ENCODE measurements around the gene SIPA1. TPM values are rescaled to one million over a fixed set of nuclear protein-coding genes. Genes with fewer than 3 reads are reported as not detected.

SIPA1 gene
- total RNA-seq, 1 experiment from 2014 or later: 105 TPM

DNA sequence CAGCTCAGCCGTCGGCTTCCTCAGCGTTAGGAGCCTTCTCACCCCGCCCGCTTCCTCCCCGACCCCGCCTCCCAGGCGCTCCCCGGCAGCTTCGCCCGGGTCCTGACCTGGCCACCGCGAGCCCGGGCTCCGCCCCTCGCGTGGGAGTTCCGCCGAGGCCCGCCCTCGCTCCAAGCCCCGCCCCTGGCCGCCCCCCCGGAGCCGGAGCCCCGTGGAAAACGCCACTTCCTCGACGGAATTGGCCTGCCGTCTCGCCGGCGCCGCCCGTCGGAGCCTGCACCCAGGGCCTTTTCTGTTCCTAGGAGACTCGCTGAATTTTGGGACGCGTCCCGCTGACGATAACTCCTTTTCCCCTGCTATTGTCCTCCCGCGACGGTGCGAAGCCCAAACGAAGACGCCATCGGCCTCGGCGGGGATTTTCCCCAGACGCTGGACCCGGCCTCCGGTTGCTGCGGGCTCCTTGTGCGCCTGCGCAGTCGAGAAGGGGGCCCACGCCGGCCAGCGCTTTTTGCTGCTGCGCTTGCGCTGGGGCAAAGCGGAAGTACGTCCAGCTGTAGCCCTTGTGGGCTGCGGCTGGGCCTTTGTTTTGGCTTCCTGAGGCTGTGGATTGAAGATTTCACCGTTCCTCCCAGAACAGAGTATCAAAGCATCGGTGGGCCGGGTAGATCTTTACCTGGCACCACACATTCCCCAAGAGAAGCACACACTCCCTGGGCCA is 14.8 kb downstream of the SIPA1 start:
- CTCF ChIA-PET: no interaction called here

DNA sequence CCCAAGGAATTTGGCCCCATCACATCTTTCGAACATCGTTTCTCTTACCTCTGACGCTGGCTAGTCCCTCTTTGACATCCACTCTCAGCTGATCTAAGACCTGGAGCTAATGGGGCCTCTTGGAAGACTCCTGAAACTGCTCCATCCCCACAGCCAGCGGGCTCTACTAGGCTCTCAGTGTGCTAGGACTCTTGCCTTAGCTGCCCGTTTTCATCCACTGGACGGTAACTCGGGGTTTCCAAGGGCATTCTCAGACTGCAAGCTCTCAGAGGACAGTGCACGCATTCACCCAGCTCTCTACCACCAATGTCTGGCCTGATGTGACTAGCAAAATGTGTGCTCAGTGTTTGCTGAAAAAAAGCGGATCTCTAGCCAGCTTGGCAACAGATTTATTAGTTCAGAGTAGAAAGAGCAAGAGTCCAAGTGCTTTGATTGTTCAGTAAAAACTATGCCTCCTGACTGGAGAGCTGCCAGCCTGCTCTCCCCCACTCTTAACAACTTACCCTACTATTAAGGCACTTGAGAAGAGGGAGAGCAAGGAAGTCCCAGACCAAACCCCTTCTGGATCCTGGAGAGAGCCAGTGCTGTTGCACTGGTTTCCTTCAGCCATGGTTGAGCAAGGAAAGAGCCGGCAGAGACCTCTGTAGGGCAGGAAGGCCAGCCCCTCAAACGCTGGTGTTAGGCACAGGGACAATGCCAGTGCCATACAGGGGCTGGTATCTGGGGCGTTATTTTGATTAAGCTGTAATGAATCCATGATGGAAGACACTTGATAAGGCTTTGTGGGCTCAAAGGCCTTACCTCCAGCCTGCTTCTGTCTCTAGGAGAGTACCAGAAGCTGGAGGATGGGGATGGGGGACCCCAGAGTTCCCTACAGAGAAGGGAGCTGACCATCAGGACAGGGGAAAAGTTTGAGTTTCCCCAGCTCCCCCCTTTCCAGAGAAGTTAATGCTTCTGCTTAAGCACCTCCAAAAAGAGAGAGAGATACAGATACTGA is 15.6 kb downstream of the SIPA1 start:
- H3K9me3 ChIP-seq (ENCODE audit: control insufficient read depth in 1 of 2, insufficient read depth in 1 of 2, low read depth in 1 of 2, low read length in 2 of 2): no peaks in the 10 kb centered on the region
- H3K4me1 ChIP-seq (ENCODE audit: control insufficient read depth in 1 of 2, insufficient read depth in 2 of 2, low read length in 2 of 2): peaks cover 31 to 47% of the 10 kb centered on the region in 2 experiments
- peak overlapping the region; percentile 51 to 62 for H3K4me3 ChIP-seq (replicated peaks in 1 of 2; ENCODE audit: low read depth in 1 of 2, low read length in 2 of 2)
- intact Hi-C loops (cut with micrococcal nuclease): no loop called here
- no peak for ATAC-seq
- CTCF ChIA-PET: no interaction called here
- TSS peak; percentile 31 for BruUV-seq (replicated peaks)
- H3K36me3 ChIP-seq (ENCODE audit: control insufficient read depth in 1 of 2, insufficient read depth in 2 of 2, low read length in 2 of 2): peaks cover 21 to 40% of the 10 kb centered on the region in 2 experiments; a peak in 3 of 4 replicates
- H3K27ac ChIP-seq (ENCODE audit: low read depth, low read length): peak overlapping the region; percentile 96
- POLR2A ChIA-PET: interaction anchor here (1.0 to 2.6 kb wide), 7 partner anchors 9 to 206 kb away, joined by 3 to 24 read pairs (median 3); partner anchors contain the start of genes RELA and SIPA1
- H3K27me3 ChIP-seq (ENCODE audit: insufficient read depth, low read length): no peaks in the 10 kb centered on the region
- H3K9me2 ChIP-seq (ENCODE audit: insufficient read depth): no peaks in the 10 kb centered on the region
- DNase-seq (ENCODE audit: low read depth, low spot score): no peak
- RAD21 ChIA-PET (ENCODE audit: low non-redundant PET in 1 of 2, low total read pairs in 2 of 2, uncharacterized antibody in 2 of 2, unreplicated experiment in 2 of 2): no interaction called here
- H3K9ac ChIP-seq (ENCODE audit: low read length): peak overlapping the region; percentile 80
- no peaks in the 10 kb centered on the region for H4K20me1 ChIP-seq (ENCODE audit: insufficient read depth)
- peak overlapping the region; percentile 93 for H3K4me2 ChIP-seq (ENCODE audit: low read length)
- no peak overlapping the region for H2AFZ ChIP-seq (ENCODE audit: low read depth, low read length, poor library complexity, severe bottlenecking)
- peaks cover 15% of the 10 kb centered on the region; the same call in 1 of the 2 replicates for H3K79me2 ChIP-seq (ENCODE audit: insufficient read depth, low read length)
- no peak for TF ChIP-seq JUND (IDR thresholded peaks at IDR 0.05)
- TF ChIP-seq EZH2phosphoT487 (IDR thresholded peaks at IDR 0.05; ENCODE audit: borderline replicate concordance): no peak
- TF ChIP-seq, protein P1, sequence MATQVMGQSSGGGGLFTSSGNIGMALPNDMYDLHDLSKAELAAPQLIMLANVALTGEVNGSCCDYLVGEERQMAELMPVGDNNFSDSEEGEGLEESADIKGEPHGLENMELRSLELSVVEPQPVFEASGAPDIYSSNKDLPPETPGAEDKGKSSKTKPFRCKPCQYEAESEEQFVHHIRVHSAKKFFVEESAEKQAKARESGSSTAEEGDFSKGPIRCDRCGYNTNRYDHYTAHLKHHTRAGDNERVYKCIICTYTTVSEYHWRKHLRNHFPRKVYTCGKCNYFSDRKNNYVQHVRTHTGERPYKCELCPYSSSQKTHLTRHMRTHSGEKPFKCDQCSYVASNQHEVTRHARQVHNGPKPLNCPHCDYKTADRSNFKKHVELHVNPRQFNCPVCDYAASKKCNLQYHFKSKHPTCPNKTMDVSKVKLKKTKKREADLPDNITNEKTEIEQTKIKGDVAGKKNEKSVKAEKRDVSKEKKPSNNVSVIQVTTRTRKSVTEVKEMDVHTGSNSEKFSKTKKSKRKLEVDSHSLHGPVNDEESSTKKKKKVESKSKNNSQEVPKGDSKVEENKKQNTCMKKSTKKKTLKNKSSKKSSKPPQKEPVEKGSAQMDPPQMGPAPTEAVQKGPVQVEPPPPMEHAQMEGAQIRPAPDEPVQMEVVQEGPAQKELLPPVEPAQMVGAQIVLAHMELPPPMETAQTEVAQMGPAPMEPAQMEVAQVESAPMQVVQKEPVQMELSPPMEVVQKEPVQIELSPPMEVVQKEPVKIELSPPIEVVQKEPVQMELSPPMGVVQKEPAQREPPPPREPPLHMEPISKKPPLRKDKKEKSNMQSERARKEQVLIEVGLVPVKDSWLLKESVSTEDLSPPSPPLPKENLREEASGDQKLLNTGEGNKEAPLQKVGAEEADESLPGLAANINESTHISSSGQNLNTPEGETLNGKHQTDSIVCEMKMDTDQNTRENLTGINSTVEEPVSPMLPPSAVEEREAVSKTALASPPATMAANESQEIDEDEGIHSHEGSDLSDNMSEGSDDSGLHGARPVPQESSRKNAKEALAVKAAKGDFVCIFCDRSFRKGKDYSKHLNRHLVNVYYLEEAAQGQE (IDR thresholded peaks at IDR 0.05; ENCODE audit: low read depth): no peak
- no peak for TF ChIP-seq SP1 (IDR thresholded peaks at IDR 0.05; ENCODE audit: low read depth)
- TF ChIP-seq, protein P2, sequence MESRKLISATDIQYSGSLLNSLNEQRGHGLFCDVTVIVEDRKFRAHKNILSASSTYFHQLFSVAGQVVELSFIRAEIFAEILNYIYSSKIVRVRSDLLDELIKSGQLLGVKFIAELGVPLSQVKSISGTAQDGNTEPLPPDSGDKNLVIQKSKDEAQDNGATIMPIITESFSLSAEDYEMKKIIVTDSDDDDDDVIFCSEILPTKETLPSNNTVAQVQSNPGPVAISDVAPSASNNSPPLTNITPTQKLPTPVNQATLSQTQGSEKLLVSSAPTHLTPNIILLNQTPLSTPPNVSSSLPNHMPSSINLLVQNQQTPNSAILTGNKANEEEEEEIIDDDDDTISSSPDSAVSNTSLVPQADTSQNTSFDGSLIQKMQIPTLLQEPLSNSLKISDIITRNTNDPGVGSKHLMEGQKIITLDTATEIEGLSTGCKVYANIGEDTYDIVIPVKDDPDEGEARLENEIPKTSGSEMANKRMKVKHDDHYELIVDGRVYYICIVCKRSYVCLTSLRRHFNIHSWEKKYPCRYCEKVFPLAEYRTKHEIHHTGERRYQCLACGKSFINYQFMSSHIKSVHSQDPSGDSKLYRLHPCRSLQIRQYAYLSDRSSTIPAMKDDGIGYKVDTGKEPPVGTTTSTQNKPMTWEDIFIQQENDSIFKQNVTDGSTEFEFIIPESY (IDR thresholded peaks at IDR 0.05; ENCODE audit: extremely low read depth, insufficient replicate concordance, low read length): no peak
- TF ChIP-seq RAD21 (IDR thresholded peaks at IDR 0.05; ENCODE audit: low read depth): no peak
- no peak for TF ChIP-seq CEBPB (IDR thresholded peaks at IDR 0.05; ENCODE audit: low read depth)

More for the DNA sequence above, 14.8 kb downstream of the SIPA1 start:
- Histone ChIP-seq H3K27ac (ENCODE audit: low read depth, low read length) (peak overlapping the region; percentile 96), H3K36me3 (ENCODE audit: control insufficient read depth in 1 of 2, insufficient read depth in 2 of 2, low read length in 2 of 2) (peaks cover 13 to 31% of the 10 kb centered on the region in 2 experiments; a peak in 3 of 4 replicates), H3K79me2 (ENCODE audit: insufficient read depth, low read length) (peaks cover 9% of the 10 kb centered on the region; the same call in 1 of the 2 replicates), H3K4me1 (ENCODE audit: control insufficient read depth in 1 of 2, insufficient read depth in 2 of 2, low read length in 2 of 2) (peaks cover 36 to 53% of the 10 kb centered on the region in 2 experiments), H4K20me1 (ENCODE audit: insufficient read depth) (no peaks in the 10 kb centered on the region), H3K9me2 (ENCODE audit: insufficient read depth) (no peaks in the 10 kb centered on the region), H3K27me3 (ENCODE audit: insufficient read depth, low read length) (no peaks in the 10 kb centered on the region), H2AFZ (ENCODE audit: low read depth, low read length, poor library complexity, severe bottlenecking) (no peak overlapping the region), H3K9me3 (ENCODE audit: control insufficient read depth in 1 of 2, insufficient read depth in 1 of 2, low read depth in 1 of 2, low read length in 2 of 2) (no peaks in the 10 kb centered on the region), H3K4me2 (ENCODE audit: low read length) (peak overlapping the region; percentile 93), H3K9ac (ENCODE audit: low read length) (peak overlapping the region; percentile 80), H3K4me3 (replicated peaks in 1 of 2; ENCODE audit: low read depth in 1 of 2, low read length in 2 of 2) (peak overlapping the region; percentile 51 to 62)
- ATAC-seq: peak; percentile 78
- ChIA-PET RAD21 (ENCODE audit: low non-redundant PET in 1 of 2, low total read pairs in 2 of 2, uncharacterized antibody in 2 of 2, unreplicated experiment in 2 of 2) (no interaction called here), POLR2A (interaction anchor here (1.0 to 2.6 kb wide), 7 partner anchors 10 to 207 kb away, joined by 3 to 24 read pairs (median 3); partner anchors contain the start of genes RELA and SIPA1)
- BruUV-seq (replicated peaks): TSS peak; percentile 53
- peak; percentile 71 for DNase-seq (ENCODE audit: low read depth, low spot score)
- intact Hi-C loops (cut with micrococcal nuclease): no loop called here
- TF ChIP-seq ZFX (IDR thresholded peaks at IDR 0.05) (peak; percentile 68; the same call in 1 of the 2 replicates), TCF7L2 (IDR thresholded peaks at IDR 0.05; ENCODE audit: borderline replicate concordance, extremely low read depth, insufficient read depth, insufficient read length) (peak; percentile 65), RAD21 (IDR thresholded peaks at IDR 0.05; ENCODE audit: low read depth) (no peak), YY1 (IDR thresholded peaks at IDR 0.05; ENCODE audit: extremely low read depth, insufficient replicate concordance, low read depth, low read length) (peak; percentile 15), POLR2AphosphoS5 (IDR thresholded peaks at IDR 0.05; ENCODE audit: low read depth, low read length) (peak; percentile 55), SIN3A (IDR thresholded peaks at IDR 0.05; ENCODE audit: low read depth) (no peak)

Measured in HCT116 (cell line).